HEK293 (cell line): ENCODE results near the gene CDHR4.

ENCODE experiments used
- CTCF ChIA-PET: fragments of 350-600 bp; formaldehyde crosslinking; extraction: SDS; loops from one replicate; lab custom pipeline; 2021; ENCODE audit warnings: antibody characterized with exemption; lab: Yijun Ruan, JAX
- POLR2A ChIA-PET: fragments of 300-600 bp; formaldehyde crosslinking; extraction: SDS; loops from one replicate; lab custom pipeline; 2020; ENCODE audit warnings: antibody characterized with exemption, inconsistent platforms; lab: Yijun Ruan, JAX
- H3K27ac ChIP-seq: fragments of 200-500 bp; sonication (Bioruptor generic); 2 replicates; pipeline ENCODE4 v1.5.1; 2014; ENCODE audit warnings: low read depth, low read length, control low read depth, inconsistent platforms; ENCODE audit errors: extremely low read depth
- H3K36me3 ChIP-seq, 2 experiments: fragments of 200-500 bp in 1 of 2; sonication (Bioruptor generic) in 1 of 2; 1 replicate in 1 of 2; 2 replicates in 1 of 2; pipeline ENCODE4 v1.5.1; 2014 to 2017; ENCODE audit warnings: inconsistent platforms in 2 of 2, low read length in 2 of 2; ENCODE audit not compliant: control insufficient read depth in 2 of 2, insufficient read depth in 1 of 2
- H3K4me1 ChIP-seq: fragments of 200-500 bp; sonication (Bioruptor generic); 2 replicates; pipeline ENCODE4 v1.5.1; 2014; ENCODE audit warnings: mild to moderate bottlenecking, low read length, inconsistent platforms; ENCODE audit not compliant: control insufficient read depth, insufficient read depth
- H3K4me3 ChIP-seq: 2 replicates; pipeline ENCODE4 v1.5.1; 2011; ENCODE audit warnings: low read depth, mild to moderate bottlenecking, control low read depth, low read length, moderate library complexity
- H3K9me3 ChIP-seq: fragments of 200-500 bp; sonication (Bioruptor generic); 2 replicates; pipeline ENCODE4 v1.5.1; 2014; ENCODE audit warnings: low read depth, low read length, inconsistent platforms; ENCODE audit not compliant: control insufficient read depth, insufficient read depth
- HOXA7 ChIP-seq: sonication (generic); formaldehyde crosslinking; IDR thresholded peaks from 2 replicates; pipeline ENCODE4 v1.8.1; 2022; ENCODE audit warnings: missing genetic modification reagents, borderline replicate concordance
- KLF1 ChIP-seq: fragments of 450-650 bp; formaldehyde crosslinking; IDR thresholded peaks from 2 replicates; pipeline ENCODE4 v1.5.1; 2016; ENCODE audit warnings: missing biosample characterization, missing genetic modification characterization
- KLF16 ChIP-seq: fragments of 450-650 bp; formaldehyde crosslinking; IDR thresholded peaks from 2 replicates; pipeline ENCODE4 v1.5.1; 2017; ENCODE audit warnings: missing biosample characterization, missing genetic modification characterization
- PRDM10 ChIP-seq: fragments of 450-650 bp; formaldehyde crosslinking; IDR thresholded peaks from 2 replicates; pipeline ENCODE4 v1.5.1; 2016; ENCODE audit warnings: missing biosample characterization, missing genetic modification characterization
- SP3 ChIP-seq: fragments of 450-650 bp; formaldehyde crosslinking; IDR thresholded peaks from 2 replicates; pipeline ENCODE4 v1.5.1; 2016; ENCODE audit warnings: missing biosample characterization, missing genetic modification characterization
- ZBTB8A ChIP-seq: fragments of 450-650 bp; formaldehyde crosslinking; IDR thresholded peaks from 2 replicates; pipeline ENCODE4 v1.5.1; 2016; ENCODE audit warnings: missing biosample characterization, missing genetic modification characterization
- ZNF121 ChIP-seq: fragments of 450-650 bp; formaldehyde crosslinking; IDR thresholded peaks from 2 replicates; pipeline ENCODE4 v1.5.1; 2016; ENCODE audit warnings: missing biosample characterization, missing genetic modification characterization
- ZNF239 ChIP-seq: fragments of 450-650 bp; formaldehyde crosslinking; IDR thresholded peaks from 2 replicates; pipeline ENCODE4 v1.5.1; 2016; ENCODE audit warnings: missing biosample characterization, missing genetic modification characterization
- ZNF394 ChIP-seq: fragments of 450-650 bp; formaldehyde crosslinking; IDR thresholded peaks from 2 replicates; pipeline ENCODE4 v1.5.1; 2016; ENCODE audit warnings: missing biosample characterization, missing genetic modification characterization, mild to moderate bottlenecking, moderate library complexity, borderline replicate concordance
- ZNF449 ChIP-seq: fragments of 450-650 bp; formaldehyde crosslinking; IDR thresholded peaks from 2 replicates; pipeline ENCODE4 v1.5.1; 2017; ENCODE audit warnings: missing biosample characterization, mild to moderate bottlenecking, missing genetic modification characterization, moderate library complexity
- ZNF501 ChIP-seq: fragments of 450-650 bp; formaldehyde crosslinking; IDR thresholded peaks from 2 replicates; pipeline ENCODE4 v1.5.1; 2016; ENCODE audit warnings: missing biosample characterization, missing genetic modification characterization
- ZNF555 ChIP-seq: fragments of 450-650 bp; formaldehyde crosslinking; conservative IDR thresholded peaks from 2 replicates; pipeline ENCODE4 v1.5.1; 2017; ENCODE audit warnings: missing biosample characterization, mild to moderate bottlenecking, missing genetic modification characterization, inconsistent platforms
- ZNF558 ChIP-seq: fragments of 450-650 bp; formaldehyde crosslinking; IDR thresholded peaks from 2 replicates; pipeline ENCODE4 v1.5.1; 2016; ENCODE audit warnings: missing biosample characterization, missing genetic modification characterization
- ZNF658 ChIP-seq: fragments of 450-650 bp; formaldehyde crosslinking; IDR thresholded peaks from 2 replicates; pipeline ENCODE4; 2016; ENCODE audit warnings: missing biosample characterization, missing genetic modification characterization
- ZNF76 ChIP-seq: fragments of 450-650 bp; formaldehyde crosslinking; IDR thresholded peaks from 2 replicates; pipeline ENCODE4; 2016; ENCODE audit warnings: low read depth, missing biosample characterization, missing genetic modification characterization, borderline replicate concordance
- ZNF768 ChIP-seq: fragments of 450-650 bp; formaldehyde crosslinking; IDR thresholded peaks from 2 replicates; pipeline ENCODE4 v1.5.1; 2018; ENCODE audit warnings: missing biosample characterization, mild to moderate bottlenecking, missing genetic modification characterization
- TF ChIP-seq, protein P1 (sequence below): IDR thresholded peaks from 2 replicates; pipeline ENCODE4 v1.6.1; 2011; ENCODE audit warnings: mild to moderate bottlenecking, low read depth, low read length, borderline replicate concordance
- TF ChIP-seq, protein P2 (sequence below): fragments of 450-650 bp; formaldehyde crosslinking; IDR thresholded peaks from 2 replicates; pipeline ENCODE4 v1.5.1; 2016; ENCODE audit warnings: missing biosample characterization, missing genetic modification characterization

CDHR4 gene

DNA sequence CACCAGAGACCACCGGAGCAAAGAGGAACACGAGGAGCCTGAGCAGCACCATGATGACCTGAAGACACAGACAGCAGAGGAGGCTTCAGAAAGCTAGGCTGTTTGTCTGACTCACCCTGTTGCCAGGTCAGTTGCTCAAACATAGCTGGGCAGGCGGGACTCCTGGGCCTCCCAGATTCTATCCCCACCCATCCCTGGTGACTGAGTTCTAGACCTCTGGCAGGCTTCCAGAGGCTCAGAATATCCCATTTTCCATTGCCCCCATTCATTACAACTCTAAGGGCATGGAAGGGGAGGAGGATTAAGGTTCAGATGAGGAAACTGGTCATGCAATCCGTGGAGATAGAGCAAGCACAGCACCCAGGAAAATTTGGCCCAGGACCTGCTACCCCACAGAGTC is at the start of gene CDHR4:
CDHR4 (minus strand) TSS at position 113 of the 400 bp plus-strand sequence; CDS start at position 52, 61 bp downstream.
- TF ChIP-seq ZNF449 (tag by site-specific recombination) (peak; percentile 28; the same call in 1 of the 2 replicates), KLF1 (tag by site-specific recombination) (0 out of 2 replicates have a peak, but pooled peaks have one; percentile 33), SP3 (tag by site-specific recombination) (no peak), ZNF768 (tag by site-specific recombination) (no peak), PRDM10 (tag by site-specific recombination) (peak; percentile 55), HOXA7 (no peak), ZNF555 (tag by site-specific recombination) (no peak), ZNF558 (tag by site-specific recombination) (no peak), ZNF76 (tag by site-specific recombination) (no peak), ZNF239 (tag by site-specific recombination) (no peak)
- TF ChIP-seq, protein P1, sequence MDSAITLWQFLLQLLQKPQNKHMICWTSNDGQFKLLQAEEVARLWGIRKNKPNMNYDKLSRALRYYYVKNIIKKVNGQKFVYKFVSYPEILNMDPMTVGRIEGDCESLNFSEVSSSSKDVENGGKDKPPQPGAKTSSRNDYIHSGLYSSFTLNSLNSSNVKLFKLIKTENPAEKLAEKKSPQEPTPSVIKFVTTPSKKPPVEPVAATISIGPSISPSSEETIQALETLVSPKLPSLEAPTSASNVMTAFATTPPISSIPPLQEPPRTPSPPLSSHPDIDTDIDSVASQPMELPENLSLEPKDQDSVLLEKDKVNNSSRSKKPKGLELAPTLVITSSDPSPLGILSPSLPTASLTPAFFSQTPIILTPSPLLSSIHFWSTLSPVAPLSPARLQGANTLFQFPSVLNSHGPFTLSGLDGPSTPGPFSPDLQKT = no peak
- H3K9me3 ChIP-seq = no peaks in the 10 kb centered on the region
- no peaks in the 10 kb centered on the region for H3K36me3 ChIP-seq
- POLR2A ChIA-PET = interaction anchor here (1.4 kb wide), 1 partner anchor 13 kb away, joined by 3 read pairs; the partner anchor contains the start of gene IP6K1
- CTCF ChIA-PET = interaction anchor here (0.6 to 0.9 kb wide), 3 partner anchors 12 to 372 kb away, joined by 3 read pairs; no protein-coding TSS in a partner anchor
- H3K27ac ChIP-seq = no peak within 1 kb of the TSS
- H3K4me3 ChIP-seq = no peak within 1 kb of the TSS
- H3K4me1 ChIP-seq = no peaks in the 10 kb centered on the region

GRCh38 chr3:49845694-49846093 is 46.0 kb upstream of the CDHR4 start:
- POLR2A ChIA-PET = no interaction called here
- Histone ChIP-seq H3K36me3 (peaks cover 0 to 73% of the 10 kb centered on the region in 2 experiments; a peak in 2 of 3 replicates), H3K4me3 (no peak overlapping the region), H3K4me1 (no peaks in the 10 kb centered on the region), H3K27ac (no peak overlapping the region), H3K9me3 (no peaks in the 10 kb centered on the region)
- CTCF ChIA-PET = interaction anchor here (0.6 to 0.9 kb wide), 2 partner anchors 44 to 121 kb away, joined by 3 to 4 read pairs; no protein-coding TSS in a partner anchor
- TF ChIP-seq KLF16 (tag by site-specific recombination) = no peak

GRCh38 chr3:49844464-49845183 is 45.0 kb upstream of the CDHR4 start:
- Histone ChIP-seq H3K9me3 (no peaks in the 10 kb centered on the region), H3K4me1 (no peaks in the 10 kb centered on the region), H3K27ac (no peak overlapping the region), H3K4me3 (no peak overlapping the region), H3K36me3 (peaks cover 0 to 84% of the 10 kb centered on the region in 2 experiments; a peak in 1 of 3 replicates)
- POLR2A ChIA-PET = no interaction called here
- CTCF ChIA-PET = interaction anchor here (0.6 to 1.8 kb wide), 3 partner anchors 41 to 65 kb away, joined by 3 to 6 read pairs (median 3); partner anchors contain the start of gene INKA1
- TF ChIP-seq ZNF658 (tag by site-specific recombination) (no peak), ZNF394 (tag by site-specific recombination) (no peak), ZNF121 (tag by site-specific recombination) (no peak), KLF1 (tag by site-specific recombination) (no peak), ZBTB8A (tag by site-specific recombination) (no peak), ZNF501 (no peak)
- TF ChIP-seq, protein P1 = no peak
- TF ChIP-seq, protein P2, sequence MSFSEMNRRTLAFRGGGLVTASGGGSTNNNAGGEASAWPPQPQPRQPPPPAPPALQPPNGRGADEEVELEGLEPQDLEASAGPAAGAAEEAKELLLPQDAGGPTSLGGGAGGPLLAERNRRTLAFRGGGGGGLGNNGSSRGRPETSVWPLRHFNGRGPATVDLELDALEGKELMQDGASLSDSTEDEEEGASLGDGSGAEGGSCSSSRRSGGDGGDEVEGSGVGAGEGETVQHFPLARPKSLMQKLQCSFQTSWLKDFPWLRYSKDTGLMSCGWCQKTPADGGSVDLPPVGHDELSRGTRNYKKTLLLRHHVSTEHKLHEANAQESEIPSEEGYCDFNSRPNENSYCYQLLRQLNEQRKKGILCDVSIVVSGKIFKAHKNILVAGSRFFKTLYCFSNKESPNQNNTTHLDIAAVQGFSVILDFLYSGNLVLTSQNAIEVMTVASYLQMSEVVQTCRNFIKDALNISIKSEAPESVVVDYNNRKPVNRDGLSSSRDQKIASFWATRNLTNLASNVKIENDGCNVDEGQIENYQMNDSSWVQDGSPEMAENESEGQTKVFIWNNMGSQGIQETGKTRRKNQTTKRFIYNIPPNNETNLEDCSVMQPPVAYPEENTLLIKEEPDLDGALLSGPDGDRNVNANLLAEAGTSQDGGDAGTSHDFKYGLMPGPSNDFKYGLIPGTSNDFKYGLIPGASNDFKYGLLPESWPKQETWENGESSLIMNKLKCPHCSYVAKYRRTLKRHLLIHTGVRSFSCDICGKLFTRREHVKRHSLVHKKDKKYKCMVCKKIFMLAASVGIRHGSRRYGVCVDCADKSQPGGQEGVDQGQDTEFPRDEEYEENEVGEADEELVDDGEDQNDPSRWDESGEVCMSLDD (tag by site-specific recombination) = no peak
